Activated naive CD8-positive, alpha-beta T cell treated with anti-CD3 and anti-CD28 coated beads for 36 hours (primary cell): ENCODE results near the gene PUS10. TPM values are rescaled to one million over a fixed set of nuclear protein-coding genes. Genes with fewer than 3 reads are reported as not detected.
"Not testable (repeated sequence)": the region's sequence is repeated elsewhere in the genome, so short reads cannot be mapped to it uniquely, and the experiment has no call there.

Experiments used
- DNase-seq: peaks from one replicate; pipeline ENCODE4 v3.0.0; 2021
- H3K27ac Mint-ChIP-seq: one replicate; pipeline ENCODE4 v1.8.0; 2022; ENCODE audit warnings: mild to moderate bottlenecking, moderate library complexity, mixed read lengths
- H3K27me3 Mint-ChIP-seq: one replicate; pipeline ENCODE4 v1.8.0; 2022; ENCODE audit warnings: mild to moderate bottlenecking, mixed read lengths
- H3K36me3 Mint-ChIP-seq: one replicate; pipeline ENCODE4 v1.8.0; 2021; ENCODE audit warnings: mild to moderate bottlenecking, mixed read lengths
- H3K4me1 Mint-ChIP-seq: one replicate; pipeline ENCODE4 v1.8.0; 2021; ENCODE audit warnings: mixed read lengths
- H3K4me3 Mint-ChIP-seq: one replicate; pipeline ENCODE4 v1.8.0; 2022; ENCODE audit warnings: mild to moderate bottlenecking, moderate library complexity, mixed read lengths
- H3K9me3 Mint-ChIP-seq: one replicate; pipeline ENCODE4 v1.8.0; 2022; ENCODE audit warnings: mixed read lengths
- total RNA-seq, 2 experiments: library from RNA; stranded (reverse); gene quantifications; one replicate each; pipeline ENCODE4 v1.2.3, GENCODE V29; 2021

The PUS10 gene
- total RNA-seq, 2 experiments from 2014 or later: 9.5 to 9.7 TPM

DNA sequence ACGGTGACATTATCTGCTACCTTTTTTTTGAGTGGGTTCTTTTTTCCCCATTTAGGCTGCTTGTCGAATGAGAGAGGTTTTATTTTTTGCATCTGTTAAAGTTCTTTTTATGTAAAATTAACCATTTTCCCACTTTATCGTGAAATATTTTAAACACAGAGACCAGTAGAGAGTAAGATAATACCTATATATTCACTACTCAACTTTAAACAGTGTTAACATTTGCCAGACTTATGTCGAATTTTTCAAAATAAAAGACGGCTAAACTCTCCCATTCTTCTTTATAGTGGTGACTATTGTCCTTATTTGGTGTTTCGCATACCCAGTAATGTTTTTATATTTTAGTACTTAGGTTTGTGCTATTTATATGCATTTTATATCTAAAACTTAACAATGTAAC, 743 bp upstream of the PUS10 start:
- Mint-ChIP-seq H3K4me1 (peaks cover 32% of the 10 kb centered on the region), H3K27me3 (no peaks in the 10 kb centered on the region), H3K9me3 (peaks cover 3% of the 10 kb centered on the region), H3K36me3 (peaks cover 25% of the 10 kb centered on the region), H3K4me3 (peak overlapping the region; percentile 98), H3K27ac (peak overlapping the region; percentile 97)
- no peak for DNase-seq

DNA sequence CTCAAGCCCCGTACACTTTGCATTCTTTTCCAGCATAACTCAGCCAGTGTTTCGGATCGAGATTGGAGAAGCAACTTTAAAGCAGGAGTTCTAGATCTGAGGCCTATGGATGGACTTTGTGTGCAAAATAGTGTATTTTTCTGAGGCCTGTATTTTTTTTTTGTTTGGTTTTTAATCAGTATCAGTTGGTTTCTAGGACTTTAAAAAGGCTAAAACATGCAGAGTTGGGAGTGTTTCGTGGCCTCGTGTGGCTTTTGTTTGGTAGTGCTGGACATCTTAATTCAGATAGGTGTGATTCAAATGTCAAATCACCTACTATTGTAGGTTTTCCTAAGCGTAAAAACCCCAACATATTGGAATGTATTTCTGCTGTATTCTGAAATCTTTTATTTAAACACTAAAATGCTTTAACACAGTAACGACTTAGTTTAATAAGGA, 282 bp upstream of the PUS10 start:
- H3K4me1 Mint-ChIP-seq: peaks cover 31% of the 10 kb centered on the region
- no peak for DNase-seq
- H3K27ac Mint-ChIP-seq: peak overlapping the region; percentile 97
- peak overlapping the region; percentile 98 for H3K4me3 Mint-ChIP-seq
- H3K27me3 Mint-ChIP-seq: no peaks in the 10 kb centered on the region
- H3K36me3 Mint-ChIP-seq: peaks cover 24% of the 10 kb centered on the region
- H3K9me3 Mint-ChIP-seq: peaks cover 3% of the 10 kb centered on the region

DNA sequence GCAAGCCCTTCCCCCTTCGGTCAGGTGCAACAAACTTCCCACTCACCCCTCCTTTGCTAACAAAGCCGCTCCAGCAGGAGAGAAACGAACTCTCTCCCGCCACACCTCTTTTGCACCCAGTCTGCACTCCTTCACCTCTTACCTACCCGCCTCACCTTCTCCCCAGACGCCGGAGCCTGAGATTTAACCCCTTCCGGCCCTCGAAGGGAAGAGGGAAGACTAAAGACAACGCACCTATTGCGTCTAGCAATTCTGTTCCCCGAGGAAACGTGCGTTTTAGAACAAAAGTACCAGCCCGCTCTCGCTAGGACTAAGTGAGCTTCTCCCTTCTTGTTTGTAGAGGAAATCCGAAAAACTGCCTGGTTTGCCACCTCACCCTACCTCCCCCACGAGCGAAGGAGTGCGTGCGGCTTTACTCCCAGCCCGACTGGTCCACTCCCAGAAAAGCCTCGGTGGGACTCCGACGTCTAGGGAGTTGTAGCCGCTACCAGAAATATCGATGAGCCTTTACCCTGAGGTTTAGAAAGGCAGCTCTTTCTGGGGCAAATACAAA, 976 bp downstream of the PUS10 start:
- DNase-seq: peak; percentile 74
- Mint-ChIP-seq H3K9me3 (peaks cover 2% of the 10 kb centered on the region), H3K4me1 (peaks cover 38% of the 10 kb centered on the region), H3K27me3 (no peaks in the 10 kb centered on the region), H3K4me3 (peak overlapping the region; percentile 98), H3K27ac (peak overlapping the region; percentile 97), H3K36me3 (peaks cover 18% of the 10 kb centered on the region)

DNA sequence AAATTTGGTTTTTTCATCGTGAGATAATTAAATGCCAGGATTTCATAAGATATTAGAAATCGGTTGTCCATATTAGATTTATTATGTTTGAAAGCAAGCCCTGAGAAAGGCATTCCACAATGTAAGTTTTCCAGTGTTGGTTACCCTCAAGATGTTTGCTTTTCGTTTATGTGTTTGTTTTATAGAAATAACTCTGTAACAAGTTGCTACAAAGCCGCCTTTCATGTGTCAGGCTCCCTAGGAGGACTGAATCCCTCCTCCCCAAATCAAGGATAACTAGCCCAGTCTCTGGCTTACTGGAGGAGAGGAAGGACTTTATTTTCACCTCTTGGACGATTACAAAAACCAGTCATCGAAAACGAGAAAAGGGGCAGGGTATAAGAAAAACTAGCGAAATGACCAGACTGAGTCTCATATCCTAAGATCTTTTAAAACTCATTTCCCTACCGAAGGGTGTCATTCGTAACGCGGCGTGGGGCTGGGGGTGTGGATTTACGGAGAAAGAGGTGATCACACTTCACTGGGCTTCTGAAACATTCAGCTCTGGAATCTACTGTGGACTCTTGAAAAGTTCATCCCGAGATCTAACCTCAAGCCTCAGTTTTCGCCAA, 1.6 kb downstream of the PUS10 start:
- peak overlapping the region; percentile 97 for H3K27ac Mint-ChIP-seq
- H3K27me3 Mint-ChIP-seq: no peaks in the 10 kb centered on the region
- peaks cover 12% of the 10 kb centered on the region for H3K36me3 Mint-ChIP-seq
- peak overlapping the region; percentile 98 for H3K4me3 Mint-ChIP-seq
- no peaks in the 10 kb centered on the region for H3K9me3 Mint-ChIP-seq
- H3K4me1 Mint-ChIP-seq: peaks cover 42% of the 10 kb centered on the region
- DNase-seq: peak; percentile 46

DNA sequence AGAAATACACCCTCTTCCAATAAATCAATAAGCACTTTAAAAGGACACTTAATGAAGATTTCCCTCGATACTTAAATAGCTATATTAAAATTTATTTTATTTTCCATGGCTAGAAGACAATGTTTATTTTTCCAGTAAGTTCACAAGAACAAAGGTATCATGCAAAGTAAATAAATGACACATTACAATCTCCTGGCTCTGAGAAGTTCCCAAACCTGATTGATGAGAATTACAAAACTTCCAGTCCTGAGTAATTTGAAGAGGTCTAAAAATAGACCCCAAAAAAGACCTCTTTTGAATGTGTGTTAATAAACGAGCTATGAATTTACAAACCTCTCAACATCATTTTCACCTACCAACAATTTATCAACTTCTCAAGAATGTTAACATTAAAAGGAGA, 2.1 kb downstream of the PUS10 start:
- H3K9me3 Mint-ChIP-seq: no peaks in the 10 kb centered on the region
- H3K4me3 Mint-ChIP-seq: peak overlapping the region; percentile 98
- no peak for DNase-seq
- no peaks in the 10 kb centered on the region for H3K27me3 Mint-ChIP-seq
- peaks cover 8% of the 10 kb centered on the region for H3K36me3 Mint-ChIP-seq
- no peak overlapping the region for H3K27ac Mint-ChIP-seq
- peaks cover 41% of the 10 kb centered on the region for H3K4me1 Mint-ChIP-seq

DNA sequence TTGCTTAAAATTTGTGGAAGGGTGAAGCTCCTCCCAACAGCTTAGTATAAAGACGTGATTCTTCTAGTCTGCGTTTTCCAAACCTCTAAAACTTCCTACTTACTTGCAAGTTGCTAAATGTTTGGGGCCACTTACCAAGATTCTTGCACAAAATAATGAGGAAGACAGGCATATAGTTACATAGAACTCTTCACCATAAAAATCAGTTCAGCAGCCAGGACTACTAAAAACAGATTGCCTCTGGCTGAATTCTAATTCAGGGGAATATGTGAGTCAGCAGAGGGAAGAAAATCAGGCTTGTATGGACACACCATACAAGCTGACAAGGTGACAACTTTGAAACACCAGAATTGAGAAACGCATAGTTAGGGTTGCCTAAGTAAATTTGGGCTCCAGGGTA, 3.3 kb downstream of the PUS10 start:
- no peak overlapping the region for H3K4me3 Mint-ChIP-seq
- H3K27me3 Mint-ChIP-seq: no peaks in the 10 kb centered on the region
- H3K36me3 Mint-ChIP-seq: peaks cover 2% of the 10 kb centered on the region
- no peak overlapping the region for H3K27ac Mint-ChIP-seq
- DNase-seq: no peak
- H3K4me1 Mint-ChIP-seq: peaks cover 35% of the 10 kb centered on the region
- H3K9me3 Mint-ChIP-seq: no peaks in the 10 kb centered on the region

DNA sequence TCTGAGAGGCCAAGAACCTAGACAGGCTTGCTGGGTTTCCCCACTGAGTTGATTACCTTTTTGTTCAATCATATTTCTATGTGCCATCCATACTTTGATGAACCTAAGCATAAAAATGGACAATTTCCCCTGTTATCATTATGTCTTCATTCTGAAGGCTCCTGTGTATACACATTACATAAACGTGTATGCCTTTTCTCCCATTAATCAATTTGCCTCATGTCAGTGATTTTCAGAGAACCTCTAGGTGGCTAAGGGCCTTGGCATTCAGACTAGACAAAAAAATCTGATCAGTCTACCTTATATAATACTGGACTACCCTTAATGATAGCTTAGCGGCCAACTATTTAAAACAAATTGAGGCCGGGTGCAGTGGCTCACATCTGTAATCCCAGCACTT, 4.7 kb downstream of the PUS10 start:
- no peak overlapping the region for H3K4me3 Mint-ChIP-seq
- H3K27me3 Mint-ChIP-seq: no peaks in the 10 kb centered on the region
- peaks cover 2% of the 10 kb centered on the region for H3K36me3 Mint-ChIP-seq
- peak overlapping the region; percentile 60 for H3K27ac Mint-ChIP-seq
- no peak for DNase-seq
- no peaks in the 10 kb centered on the region for H3K9me3 Mint-ChIP-seq
- peaks cover 28% of the 10 kb centered on the region for H3K4me1 Mint-ChIP-seq

DNA sequence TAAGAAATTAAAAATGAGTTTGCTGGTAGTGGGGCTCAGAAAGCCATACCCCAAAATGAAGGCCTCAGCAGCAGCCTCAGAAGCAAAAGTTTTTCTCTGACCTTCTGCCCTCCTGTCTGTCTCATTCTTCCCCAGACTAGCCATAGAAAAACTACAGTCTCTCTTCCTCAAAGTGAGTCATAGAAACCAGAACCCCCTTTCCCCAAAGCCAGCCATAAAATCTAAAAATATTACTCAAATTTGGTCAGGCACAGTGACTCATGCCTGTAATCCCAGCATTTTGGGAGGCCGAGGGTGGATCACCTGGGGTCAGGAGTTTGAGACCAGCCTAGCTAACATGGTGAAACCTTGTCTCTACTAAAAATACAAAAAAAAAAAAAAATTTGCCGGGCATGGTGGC, 5.8 kb downstream of the PUS10 start:
- H3K4me3 Mint-ChIP-seq, H3K27me3 Mint-ChIP-seq, H3K27ac Mint-ChIP-seq, H3K9me3 Mint-ChIP-seq, H3K36me3 Mint-ChIP-seq: not testable (repeated sequence)
- H3K4me1 Mint-ChIP-seq: peaks cover 28% of the 10 kb centered on the region
- peak; percentile 35 for DNase-seq

DNA sequence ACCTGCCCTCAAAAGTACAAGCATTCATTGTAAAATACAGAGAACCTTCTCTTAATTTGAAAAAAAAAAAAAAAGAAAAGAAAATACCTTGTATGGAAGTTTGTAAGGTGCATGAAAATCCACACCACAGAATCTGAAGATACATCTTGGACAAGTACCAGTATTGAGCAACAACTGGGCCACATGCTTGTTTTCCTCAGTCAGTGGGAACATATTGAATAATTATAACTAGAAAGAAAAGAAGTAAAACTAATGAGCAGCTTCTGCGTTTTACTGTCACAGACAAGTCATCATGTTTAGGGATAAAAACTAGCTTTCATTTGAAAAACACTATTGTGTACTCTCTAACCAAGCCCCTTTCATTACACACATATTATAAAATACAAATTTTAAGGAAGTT, 6.4 kb downstream of the PUS10 start:
- H3K4me3 Mint-ChIP-seq: no peak overlapping the region
- H3K27ac Mint-ChIP-seq: no peak overlapping the region
- H3K9me3 Mint-ChIP-seq: no peaks in the 10 kb centered on the region
- peaks cover 28% of the 10 kb centered on the region for H3K4me1 Mint-ChIP-seq
- H3K36me3 Mint-ChIP-seq: peaks cover 2% of the 10 kb centered on the region
- H3K27me3 Mint-ChIP-seq: no peaks in the 10 kb centered on the region
- no peak for DNase-seq

DNA sequence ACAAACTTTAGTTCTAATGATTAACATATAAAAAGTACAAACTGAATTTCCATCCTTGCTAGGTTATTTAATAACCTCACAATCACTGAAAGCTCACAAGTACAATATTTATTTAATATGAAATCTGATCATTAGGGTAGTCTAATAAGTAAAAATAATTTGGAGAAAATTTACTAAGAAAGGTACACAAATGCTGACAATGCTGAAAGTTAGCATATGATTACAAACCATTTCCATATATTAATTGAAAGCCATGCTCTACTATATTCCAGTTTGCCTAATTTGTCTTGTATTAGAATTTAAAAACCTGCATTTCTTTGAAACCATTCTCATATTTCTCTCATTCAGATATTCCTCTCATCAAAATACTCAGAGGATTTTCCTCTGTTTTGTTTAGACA, 8.7 kb downstream of the PUS10 start:
- Mint-ChIP-seq H3K4me1 (peaks cover 13% of the 10 kb centered on the region), H3K27me3 (no peaks in the 10 kb centered on the region), H3K9me3 (no peaks in the 10 kb centered on the region), H3K27ac (no peak overlapping the region), H3K4me3 (no peak overlapping the region), H3K36me3 (peaks cover 2% of the 10 kb centered on the region)
- no peak for DNase-seq

DNA sequence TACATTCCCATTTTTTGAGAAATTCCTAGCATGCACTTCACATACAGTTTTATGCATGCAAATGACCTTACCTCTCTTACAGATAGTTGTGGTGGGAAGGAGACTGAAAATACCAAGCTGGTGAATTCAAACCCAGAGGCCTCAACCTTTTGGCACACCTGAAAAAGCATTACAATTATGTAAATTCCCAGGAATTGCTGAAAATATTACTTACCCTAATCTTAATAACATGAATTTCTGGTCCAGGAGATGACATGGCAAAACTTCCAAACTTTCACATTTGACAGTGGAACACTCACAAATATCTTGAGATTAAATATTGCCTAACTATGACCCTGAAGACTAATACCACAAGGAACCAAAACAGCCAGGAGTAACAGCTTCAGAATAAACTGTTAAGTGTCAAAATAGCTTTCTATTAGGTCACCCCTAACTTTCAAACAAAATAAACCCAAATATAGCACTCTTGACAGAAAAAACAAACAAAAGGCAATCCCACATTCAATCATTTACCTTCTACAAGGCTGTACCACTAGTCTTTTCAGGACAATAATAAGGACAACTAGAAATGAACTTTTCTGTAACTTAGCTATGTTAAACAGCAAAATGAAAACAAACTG, 11.5 kb downstream of the PUS10 start:
- Mint-ChIP-seq H3K36me3 (no peaks in the 10 kb centered on the region), H3K4me3 (no peak overlapping the region), H3K27ac (no peak overlapping the region), H3K27me3 (no peaks in the 10 kb centered on the region), H3K9me3 (no peaks in the 10 kb centered on the region), H3K4me1 (peaks cover under 1% of the 10 kb centered on the region)
- no peak for DNase-seq

DNA sequence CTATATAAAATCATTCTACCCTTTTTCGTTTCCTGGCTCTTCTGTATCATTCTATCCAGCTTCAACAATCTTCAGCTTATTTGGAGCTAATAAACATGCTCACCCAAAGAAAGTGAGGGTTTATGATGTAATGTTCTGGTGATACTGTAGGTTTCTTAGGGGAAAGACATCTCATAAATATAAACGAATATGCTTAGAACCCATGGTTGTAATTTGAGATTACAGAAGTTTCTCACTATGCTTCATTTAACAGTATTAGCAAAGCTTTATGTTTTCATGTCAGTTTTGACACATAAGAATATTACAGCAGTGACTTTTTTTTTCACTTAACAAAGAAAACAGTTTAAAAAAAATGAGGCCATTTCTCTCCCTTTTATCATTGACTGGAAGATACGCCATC, 12.3 kb downstream of the PUS10 start:
- H3K9me3 Mint-ChIP-seq: no peaks in the 10 kb centered on the region
- no peaks in the 10 kb centered on the region for H3K27me3 Mint-ChIP-seq
- H3K4me3 Mint-ChIP-seq: no peak overlapping the region

DNA sequence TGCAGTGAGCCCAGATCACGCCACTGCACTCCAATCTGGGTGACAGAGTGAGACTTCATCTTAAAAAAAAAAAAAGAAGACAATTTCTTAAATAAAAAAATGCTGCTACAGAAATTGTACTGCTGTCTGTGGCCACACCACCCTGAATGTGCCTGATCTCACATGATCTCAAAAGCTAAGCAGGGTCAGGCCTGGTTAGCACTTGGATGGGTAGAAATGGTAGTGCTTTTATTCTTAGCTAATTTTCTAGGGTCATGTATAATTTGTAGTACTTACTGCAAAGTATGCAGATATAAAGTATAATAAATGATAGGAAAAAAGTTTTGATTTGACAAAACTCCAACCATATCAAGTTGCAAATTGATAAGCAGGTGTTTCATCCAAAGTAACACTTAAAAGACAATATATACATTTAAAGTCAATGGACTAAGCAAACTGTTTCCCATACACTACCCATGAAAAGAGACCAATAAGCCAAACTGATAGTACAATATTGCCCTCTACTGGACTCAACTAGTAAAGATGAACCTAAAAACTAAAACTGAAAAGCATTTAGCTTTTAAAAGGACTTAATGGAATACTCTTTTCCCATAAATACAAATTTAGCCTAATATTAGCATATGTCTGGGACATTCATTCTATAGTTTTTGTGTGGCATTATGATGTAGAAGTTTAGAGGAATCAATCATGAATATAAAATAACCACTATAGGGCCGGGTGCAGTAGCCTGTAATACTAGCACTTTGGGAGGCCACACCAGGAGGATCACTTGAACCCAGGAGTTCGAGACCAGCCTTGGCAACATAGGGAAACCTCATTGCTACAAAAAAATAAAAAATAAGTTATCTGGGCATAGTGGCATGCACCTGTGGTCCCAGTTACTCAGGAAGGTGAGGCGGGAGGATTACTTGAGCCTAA, 19.2 kb downstream of the PUS10 start:
- Mint-ChIP-seq H3K9me3 (no peaks in the 10 kb centered on the region), H3K36me3 (peaks cover 2% of the 10 kb centered on the region), H3K27ac (no peak overlapping the region), H3K4me1 (peaks cover 2% of the 10 kb centered on the region), H3K27me3 (no peaks in the 10 kb centered on the region), H3K4me3 (no peak overlapping the region)
- no peak for DNase-seq

More for the DNA sequence above, 12.3 kb downstream of the PUS10 start:
- Mint-ChIP-seq H3K36me3 (no peaks in the 10 kb centered on the region), H3K27ac (no peak overlapping the region), H3K4me1 (no peaks in the 10 kb centered on the region)
- DNase-seq: no peak

DNA sequence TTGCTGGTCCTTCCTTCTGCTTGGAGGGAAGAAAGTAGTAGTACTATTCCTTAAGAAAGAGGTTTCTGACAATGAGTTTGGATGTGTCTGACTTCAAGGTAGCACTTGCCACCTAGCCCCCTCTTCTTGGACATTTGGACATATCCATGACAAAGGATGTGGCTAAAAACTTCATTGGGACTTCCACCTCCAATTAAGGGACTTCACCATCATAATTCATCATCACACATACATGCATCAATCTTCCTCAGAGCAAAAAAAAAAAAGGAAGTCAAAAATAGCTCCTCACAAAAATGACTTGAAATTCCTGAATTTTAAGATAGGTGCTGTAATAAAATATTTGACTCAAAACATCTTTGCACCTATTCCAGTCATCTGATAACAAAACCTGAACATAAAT, 23.9 kb downstream of the PUS10 start:
- no peak overlapping the region for H3K4me3 Mint-ChIP-seq
- no peak for DNase-seq

DNA sequence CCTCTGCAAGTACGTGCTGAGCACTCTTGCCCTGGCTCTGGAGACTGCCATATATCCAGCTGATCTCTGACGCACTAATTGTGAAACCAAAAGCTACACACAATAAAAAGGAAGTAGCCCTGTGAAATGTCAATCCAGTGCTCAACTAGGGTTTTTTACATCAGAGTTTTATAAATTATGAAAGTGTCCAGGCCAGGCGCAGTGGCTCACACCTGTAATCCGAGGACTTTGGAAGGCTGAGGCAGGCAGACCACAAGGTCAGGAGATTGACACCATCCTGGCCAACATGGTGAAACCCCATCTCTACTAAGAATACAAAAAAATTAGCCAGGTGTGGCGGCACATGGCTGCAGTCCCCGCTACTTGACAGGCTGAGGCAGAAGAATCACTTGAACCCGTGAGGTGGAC, 25.1 kb downstream of the PUS10 start:
- H3K4me1 Mint-ChIP-seq: peaks cover 13% of the 10 kb centered on the region
- H3K27me3 Mint-ChIP-seq: no peaks in the 10 kb centered on the region
- no peak for DNase-seq
- H3K4me3 Mint-ChIP-seq: peak overlapping the region; percentile 7
- peaks cover 21% of the 10 kb centered on the region for H3K36me3 Mint-ChIP-seq
- peak overlapping the region; percentile 56 for H3K27ac Mint-ChIP-seq
- peaks cover 4% of the 10 kb centered on the region for H3K9me3 Mint-ChIP-seq

More for the DNA sequence above, 23.9 kb downstream of the PUS10 start:
- peaks cover 4% of the 10 kb centered on the region for H3K9me3 Mint-ChIP-seq
- H3K27ac Mint-ChIP-seq: no peak overlapping the region
- peaks cover 21% of the 10 kb centered on the region for H3K36me3 Mint-ChIP-seq
- no peaks in the 10 kb centered on the region for H3K27me3 Mint-ChIP-seq
- peaks cover 13% of the 10 kb centered on the region for H3K4me1 Mint-ChIP-seq
